HG03045 (cell line): ENCODE data around the gene FKBP1B.
"Not testable (repeated sequence)": the region's sequence is repeated elsewhere in the genome, so short reads cannot be mapped to it uniquely, and the experiment has no call there.

Experiments
- ATAC-seq: cut with Tn5 transposase; IDR thresholded peaks from one replicate; pipeline ENCODE4 v1.9.1; 2021; ENCODE audit warnings: mild to moderate bottlenecking, moderate library complexity; ENCODE audit not compliant: unreplicated experiment

The FKBP1B gene

DNA sequence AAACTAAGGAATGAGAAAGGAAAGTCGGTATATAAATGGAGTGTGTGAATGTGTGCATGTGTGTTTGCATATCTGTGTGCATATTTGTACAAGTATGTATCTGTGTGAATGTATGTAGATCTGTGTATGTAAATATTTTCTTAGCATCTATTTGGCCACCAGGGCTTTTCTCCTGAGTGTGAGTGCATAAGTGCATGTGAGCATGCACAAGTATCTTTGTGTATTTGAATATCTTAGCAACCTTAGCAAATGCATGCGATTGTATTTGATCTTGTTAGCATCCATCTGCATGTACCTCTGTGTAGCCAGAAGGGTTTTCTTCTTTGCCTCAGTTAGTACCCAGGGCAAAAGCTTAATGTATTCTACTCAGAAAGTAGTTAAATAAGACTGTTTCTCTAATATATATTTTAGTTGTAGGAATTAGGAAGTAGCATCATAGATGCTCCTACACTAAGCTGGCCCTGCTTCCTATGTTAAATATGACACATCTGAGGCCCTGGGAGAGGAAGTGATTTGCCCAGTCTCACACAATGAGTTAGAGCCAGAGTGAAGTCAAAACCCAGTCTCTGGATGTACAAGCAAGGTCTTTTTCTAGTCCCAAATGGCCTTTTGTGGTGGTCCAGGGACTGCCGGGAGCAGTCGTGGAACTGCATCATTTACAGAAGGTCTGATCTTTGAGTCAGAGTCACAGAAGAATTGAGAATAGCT lies 9.2 kb downstream of the FKBP1B start:
- no peak for ATAC-seq

DNA sequence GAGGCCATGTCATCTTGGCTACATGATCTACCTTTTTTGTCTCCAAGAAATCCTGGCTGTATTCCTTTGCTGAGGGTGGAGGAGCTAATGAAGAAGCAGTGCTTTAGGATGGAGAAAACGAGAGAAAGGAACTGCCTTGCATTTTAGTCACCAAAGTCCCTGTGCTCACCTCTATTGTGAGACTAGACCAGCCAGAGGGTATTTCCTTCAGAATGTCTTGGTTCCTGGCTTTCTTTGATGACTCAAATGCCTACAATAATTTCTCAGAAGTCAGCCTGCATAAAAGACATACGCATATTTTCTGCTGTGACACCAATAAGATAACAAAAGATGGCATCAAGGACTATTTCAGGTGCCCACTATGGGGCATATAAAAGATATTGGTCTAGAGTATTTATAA lies 15.8 kb downstream of the FKBP1B start:
- no peak for ATAC-seq

DNA sequence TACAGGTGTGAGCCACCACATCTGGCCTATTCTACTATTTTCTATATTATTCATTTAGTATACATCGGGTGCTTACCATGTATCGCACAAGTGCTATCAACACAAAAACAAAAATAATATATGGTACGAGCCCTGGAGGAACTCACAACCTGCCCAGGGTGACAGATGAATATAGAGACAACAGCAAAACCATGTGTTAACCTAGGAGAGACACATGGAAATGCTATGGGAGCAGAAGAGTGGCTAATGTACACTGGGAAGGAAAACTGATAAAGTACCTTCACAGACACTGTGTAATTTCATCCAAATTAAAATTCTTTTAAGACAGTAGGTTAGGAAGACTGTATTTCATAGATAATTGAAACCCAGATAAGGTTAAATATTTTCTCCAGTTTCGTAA lies 22.7 kb downstream of the FKBP1B start:
- ATAC-seq: no peak

DNA sequence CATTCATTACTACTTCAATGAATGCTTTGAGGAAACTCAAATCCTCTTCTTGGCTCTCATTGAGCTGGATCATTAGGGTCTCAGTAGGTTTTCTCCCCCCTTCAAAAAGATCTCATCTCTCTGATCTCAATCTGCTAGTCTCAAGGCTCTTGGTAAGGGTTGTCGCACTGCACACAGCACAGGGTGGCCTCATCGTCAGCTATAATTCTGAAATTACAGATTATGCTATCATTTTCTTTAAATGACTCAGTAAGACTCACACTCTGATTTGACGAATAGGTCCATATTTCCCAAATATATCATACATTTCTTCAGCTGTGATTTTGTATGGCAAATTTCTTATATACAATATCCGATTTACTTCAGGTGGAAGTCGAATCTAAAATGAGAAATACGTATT lies 24.3 kb downstream of the FKBP1B start:
- ATAC-seq: no peak

DNA sequence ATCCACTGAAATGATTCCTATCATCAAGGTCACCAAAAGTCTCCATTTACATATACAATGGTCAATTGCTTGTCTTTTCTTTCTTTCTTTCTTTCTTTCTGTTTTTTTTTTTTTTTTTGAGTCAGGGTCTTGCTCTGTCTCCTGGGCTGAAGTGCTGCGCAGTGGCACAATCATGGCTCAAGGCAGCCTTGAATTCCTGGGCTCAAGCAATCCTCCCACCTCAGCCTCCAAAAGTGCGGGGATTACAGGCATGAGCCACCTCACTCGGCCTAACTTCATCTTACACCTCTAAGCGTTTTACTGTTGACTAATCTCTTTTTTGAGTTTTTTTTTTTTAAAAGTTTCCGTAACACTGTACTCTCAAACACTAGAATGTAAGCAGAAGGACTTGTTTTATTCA lies 25.7 kb downstream of the FKBP1B start:
- ATAC-seq: no peak

DNA sequence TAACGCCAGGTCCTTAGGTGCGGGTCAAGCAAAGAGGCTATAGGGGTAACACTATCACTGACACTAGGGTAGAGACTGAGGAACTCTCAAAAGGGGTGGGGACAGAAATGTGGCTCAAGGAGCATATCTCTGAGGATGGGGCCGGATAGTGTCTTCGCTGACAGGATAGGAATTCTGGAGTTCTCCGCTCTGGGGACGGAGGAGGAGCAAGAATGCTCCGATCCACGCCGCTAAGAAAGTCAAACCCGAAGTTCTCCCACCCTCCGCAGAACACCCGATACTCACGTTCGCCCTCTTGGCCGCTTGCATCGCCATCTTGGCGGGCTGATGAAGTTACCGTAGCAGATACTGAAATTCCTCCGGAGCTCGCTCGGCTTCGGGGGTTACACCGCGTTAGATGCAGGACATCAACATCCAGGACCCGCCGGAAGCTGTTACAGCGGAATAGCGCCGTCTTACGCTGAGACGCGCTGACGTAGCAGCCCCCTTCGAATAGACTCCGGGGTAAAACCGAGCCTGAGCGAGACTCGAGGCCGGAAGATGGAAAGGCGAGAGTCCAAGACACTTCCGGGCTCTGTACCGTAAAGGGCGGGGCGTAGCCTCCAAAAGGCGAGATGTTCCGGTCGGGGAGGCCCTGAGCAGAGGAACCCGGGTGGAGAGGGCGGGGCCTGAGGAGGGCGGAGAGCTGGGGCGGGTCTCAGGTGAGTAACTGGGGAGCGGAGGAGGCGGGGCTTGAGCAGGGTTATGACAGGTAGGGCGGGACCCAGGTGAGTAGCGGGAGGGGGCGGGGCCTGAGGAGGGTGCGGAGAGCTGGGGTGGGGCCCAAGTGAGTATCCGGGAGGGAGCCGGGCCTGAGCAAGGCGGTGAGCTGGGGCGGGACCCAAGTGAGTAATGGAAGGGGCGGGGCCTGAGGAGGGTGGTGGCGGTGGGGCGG lies 26.6 kb downstream of the FKBP1B start, which contains the start of gene SF3B6:
Gene SF3B6 (minus strand): TSS at position 412 of the 934 bp plus-strand sequence. CDS start 97 bp downstream, at position 315.
- peak; percentile 94 for ATAC-seq

DNA sequence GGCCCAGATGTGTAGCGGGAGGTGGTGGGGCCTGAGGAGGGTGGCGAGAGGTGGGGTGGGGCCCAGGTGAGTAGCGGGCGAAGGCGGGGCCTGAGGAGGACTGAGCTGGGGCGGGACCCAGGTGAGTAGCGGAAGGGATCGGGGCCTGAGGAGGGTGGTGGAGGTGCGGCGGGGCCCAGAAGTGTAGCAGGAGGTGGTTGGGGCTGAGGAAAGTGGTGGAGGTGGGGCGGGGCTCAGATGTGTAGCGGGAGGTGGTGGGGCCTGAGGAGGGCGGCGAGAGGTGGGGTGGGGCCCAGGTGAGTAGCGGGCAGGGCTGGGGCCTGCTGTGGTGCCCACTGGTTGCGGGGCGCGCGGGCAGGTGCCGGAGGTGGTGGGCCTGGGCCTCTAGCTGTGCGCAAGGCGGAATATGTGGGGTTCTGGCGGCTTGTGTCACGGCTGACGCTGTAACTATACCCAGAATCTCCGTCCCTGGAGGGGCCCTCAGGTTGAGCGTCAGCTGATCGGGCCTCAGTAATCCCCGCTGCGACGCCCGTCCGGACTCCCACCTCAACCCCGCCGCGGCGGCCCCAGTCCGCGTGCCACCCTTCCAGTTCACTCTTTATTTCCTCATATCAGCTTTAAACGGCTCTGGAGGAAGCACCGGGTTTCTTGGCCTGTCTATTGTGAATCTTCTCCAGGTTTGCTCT lies 27.5 kb downstream of the FKBP1B start:
- ATAC-seq: peak; percentile 7

DNA sequence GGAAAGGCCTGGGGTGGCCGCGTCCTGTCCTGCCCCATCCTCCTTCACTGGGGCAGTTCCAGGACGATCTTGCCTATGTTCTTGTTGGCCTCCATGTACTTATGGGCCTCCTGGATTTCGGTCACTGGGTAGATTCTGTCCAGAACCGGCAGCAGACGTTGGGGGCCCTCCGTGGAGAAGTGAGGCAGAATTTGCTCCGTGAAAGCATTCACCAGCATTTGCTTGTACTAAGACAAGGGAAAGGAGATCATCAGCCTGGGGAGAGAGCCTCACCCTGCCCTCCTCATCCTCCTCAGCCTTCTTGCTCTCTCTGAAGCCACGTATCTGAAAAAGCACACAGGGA lies 28.0 kb downstream of the FKBP1B start:
- no peak for ATAC-seq

DNA sequence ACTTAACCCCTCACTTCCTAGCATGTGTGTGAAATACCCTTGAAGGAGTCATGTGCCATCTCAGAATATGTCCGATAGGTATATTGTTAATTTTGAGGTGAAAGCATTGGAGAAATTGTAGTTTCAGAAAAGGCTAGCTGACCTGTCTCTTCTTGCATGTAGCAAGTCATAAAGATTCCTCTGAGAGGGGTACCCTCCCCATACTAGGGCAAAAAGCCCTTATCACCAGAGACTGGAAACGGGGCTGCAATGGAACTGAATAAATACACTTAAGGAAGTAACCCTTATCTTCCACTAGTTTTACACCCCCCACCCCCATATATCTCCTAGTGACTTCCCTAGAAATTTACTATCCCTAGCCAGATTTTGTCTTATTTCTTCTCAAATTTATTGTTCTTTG lies 28.3 kb downstream of the FKBP1B start:
- no peak for ATAC-seq

DNA sequence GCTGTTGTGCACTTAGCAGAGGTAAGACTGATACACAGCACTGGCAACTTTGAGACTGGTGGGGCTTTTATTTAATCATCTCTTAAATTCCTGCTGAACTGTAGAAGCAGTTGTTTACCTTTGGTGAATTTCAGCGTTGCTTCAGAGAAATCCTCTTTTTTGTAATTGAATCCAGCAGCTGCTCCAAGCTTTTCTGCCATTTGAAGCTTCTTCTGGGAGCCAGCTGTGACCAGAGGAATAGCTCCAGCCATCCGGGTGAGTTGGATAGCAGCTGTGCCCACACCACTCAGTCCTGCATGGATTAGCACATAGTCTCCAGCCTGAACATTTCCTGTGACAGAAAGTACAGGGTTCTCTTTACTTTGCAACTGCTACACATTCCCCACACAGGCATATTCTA lies 31.2 kb downstream of the FKBP1B start:
- ATAC-seq: no peak

DNA sequence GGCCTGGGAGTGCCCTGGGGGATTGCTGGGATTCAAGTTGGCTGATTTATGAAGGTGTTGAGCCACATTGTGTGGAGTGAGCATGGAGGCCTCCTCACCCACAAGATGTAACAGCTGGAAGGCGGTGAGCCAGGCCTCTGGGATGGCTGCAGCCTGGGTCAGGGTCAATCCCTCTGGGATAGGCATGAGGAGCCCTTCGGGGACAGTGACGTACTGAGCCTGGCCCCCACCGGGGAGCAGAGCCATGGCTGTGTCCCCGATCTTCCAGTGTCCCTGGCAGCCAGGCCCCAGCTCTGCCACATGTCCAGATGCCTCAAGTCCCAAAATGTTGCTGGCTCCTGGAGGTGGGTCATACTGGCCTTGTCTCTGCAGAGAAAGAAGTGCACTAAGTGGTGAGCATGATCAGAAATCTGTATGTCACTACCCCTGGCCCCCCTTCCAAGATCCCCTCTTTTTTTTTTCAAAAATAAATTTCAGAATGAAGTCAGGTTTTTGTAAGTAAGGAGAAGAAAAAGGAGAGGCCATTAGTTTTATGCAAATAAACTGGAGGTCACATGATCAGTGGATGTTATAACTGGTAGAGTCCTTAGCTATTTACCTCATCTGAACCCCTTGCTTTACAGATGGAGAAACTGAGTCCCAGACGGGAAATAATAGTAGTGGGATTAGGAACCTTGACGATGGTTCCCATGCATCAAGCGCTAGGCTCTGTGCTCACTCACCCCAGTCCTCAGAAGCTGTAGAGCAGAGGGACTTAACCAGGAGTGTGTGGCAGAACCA lies 33.4 kb downstream of the FKBP1B start:
- no peak for ATAC-seq

DNA sequence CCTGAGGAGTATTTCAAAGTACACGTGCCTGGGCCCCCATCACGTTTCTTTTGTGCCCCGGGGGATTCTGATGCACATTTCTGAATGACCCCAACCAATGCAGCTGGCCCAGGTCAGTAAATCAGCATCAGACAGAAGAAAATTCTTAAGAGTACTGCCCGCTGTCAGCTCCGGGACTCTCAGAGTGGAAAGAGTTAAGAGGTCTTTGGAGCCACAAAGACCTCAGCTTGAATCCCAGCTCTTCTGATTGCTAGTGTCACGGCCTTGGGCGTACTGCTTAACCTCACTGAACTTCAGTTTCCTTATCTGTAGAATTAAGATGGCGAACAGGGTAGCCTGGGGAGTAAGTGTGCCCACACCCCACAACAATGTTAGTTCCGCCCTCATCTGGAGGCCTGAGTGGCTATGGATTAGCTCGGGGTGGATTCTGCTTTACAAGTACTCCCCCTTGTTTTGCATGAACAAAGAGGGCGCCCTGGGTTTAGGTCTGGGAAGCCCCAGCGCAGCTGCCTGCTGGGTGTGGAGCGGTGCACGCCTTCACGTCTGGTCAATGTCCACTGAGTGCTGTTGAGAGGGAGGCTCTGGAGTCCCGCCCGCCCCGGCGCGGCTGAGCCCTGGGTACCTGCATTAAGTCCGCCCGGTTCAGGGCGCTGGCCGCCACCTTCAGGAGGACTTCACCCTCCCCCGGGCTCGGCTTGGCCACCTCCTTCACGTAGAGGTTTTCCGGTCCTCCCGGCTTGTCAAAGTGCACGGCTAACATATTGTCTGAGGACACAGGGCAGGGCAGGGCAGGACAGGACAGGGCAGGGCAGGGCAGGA lies 34.2 kb downstream of the FKBP1B start:
- ATAC-seq: peak; percentile 72

DNA sequence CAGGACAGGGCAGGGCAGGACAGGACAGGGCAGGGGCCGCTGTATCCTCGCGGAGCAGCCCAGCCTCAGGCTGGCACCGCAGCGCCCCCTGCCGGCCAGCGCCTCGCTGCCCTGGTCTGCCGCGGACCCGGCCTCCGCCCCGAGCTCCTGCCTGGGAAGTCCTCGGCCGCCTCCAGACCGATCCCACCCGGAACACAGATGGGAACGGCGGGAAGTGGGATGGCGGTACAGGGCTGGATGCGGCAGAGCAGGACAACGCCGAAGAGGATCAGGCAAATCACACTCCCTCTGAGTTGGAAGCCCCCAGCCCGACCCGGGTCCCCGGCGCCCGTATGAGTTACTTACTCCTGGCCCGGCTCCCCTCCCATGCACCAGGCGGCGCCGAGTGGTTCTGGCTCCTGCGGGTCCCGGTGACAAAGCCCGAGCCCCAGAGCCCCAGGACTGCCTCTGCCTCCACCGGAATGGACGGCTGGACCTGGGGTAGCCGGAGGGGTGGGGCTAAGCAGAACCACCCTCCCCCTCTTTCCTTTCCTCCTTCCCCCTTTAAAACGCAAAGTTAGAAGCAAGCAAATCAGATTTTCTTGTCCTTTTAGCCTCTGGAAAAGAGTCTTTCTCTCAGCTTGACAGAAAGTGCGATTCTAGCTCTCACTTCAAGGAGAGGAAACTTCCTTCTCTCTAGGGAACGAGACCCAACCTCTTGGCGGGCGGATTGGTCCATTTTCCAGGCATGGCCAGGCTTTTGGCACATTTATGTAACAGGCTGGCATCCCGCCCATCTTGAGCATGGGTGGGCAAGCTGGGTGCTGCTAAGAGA lies 35.1 kb downstream of the FKBP1B start, which contains the start of gene TP53I3:
Gene TP53I3 (minus strand): TSS at position 449 of the 814 bp plus-strand sequence. CDS start 508 bp downstream, outside the sequence.
- peak; percentile 82 for ATAC-seq

DNA sequence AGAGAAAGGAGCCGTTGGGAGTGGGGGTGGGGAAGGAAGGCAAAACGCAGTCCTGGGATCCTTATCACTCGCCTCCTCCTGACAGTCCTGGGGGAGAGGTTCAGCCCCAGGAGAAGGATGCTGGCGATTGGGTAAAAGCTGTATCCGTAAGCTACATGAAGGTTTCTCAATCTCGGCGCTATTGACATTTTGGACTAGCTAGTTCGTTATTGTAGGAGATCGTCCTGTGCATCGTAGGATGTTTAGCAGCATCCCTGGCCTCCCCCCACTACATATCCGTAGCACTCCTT lies 35.6 kb downstream of the FKBP1B start:
- ATAC-seq: no peak

DNA sequence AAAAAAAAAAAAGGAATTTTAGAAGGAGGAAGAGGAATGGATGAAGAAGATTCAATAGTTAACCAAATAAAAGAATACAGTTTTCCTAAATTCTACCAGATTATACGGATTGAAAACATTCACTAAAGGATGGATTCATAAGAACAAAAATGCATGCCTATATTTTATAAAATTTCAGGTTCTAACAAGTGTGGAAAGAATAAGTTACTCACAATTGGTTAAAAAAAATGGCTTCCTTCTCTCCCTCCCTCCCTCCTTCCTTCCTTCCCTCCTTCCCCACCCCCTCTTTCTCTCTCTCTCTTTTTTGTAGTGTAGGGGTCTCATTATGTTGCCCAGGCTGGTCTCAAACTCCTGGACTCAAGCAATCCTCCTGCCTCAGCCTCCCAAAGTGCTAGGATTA lies 36.7 kb downstream of the FKBP1B start:
- no peak for ATAC-seq

DNA sequence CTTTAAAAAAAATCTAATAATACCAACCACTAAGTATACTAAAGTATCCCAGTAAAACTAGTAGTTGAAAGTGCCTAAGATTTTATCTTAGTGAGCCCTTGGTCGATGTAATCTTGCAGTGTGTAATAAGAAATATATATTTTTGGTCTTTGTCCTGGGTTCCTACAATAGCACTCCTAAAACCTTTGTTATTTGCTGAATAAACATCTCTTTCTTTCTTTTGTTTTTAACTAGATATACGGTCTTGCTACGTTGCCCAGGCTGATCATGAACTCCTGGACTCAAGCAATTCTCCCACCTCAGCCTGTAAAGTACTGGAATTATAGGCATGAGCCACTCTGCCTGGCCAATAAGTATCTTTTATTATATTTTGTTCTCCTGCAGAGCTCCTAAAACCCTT lies 37.5 kb downstream of the FKBP1B start:
- no peak for ATAC-seq

DNA sequence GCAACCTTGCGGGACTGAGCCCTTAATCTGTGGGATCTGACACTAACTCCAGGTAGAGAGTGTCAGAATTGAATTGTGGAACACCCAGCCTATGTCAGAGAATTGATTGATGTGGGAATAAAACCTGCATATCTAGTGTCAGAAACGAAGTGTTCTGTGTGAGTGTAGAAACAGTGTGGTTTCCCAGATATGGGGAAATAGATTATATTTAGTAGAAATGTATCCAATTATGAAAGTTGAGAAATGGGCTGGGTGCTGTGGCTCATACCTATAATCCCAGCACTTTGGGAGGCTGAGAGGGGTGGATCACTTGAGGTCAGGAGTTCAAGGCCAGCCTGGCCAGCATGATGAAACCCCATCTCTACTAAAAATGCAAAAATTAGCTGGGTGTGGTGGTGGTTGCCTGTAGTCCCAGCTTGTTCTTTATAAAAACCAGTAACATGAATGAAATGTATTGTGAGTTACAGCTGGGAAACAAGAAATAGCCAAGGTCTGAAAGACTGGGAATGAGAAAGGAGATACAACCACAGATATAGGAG lies 39.3 kb downstream of the FKBP1B start:
- ATAC-seq: no peak

DNA sequence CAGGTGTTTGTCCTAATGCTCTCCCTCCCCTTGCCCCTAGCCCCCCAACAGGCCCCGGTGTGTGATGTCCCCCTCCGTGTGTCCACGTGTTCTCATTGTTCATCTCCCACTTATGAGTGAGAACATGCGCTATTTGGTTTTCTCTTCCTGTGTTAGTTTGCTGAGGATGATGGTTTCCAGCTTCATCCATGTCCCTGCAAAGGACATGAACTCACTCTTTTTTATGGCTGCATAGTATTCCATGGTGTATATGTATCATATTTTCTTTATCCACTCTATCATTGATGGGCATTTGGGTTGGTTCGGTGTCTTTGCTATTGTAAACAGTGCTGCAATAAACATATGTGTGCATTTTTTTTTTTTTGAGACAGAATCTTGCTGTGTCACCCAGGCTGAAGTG lies 43.7 kb downstream of the FKBP1B start:
- ATAC-seq: not testable (repeated sequence)

DNA sequence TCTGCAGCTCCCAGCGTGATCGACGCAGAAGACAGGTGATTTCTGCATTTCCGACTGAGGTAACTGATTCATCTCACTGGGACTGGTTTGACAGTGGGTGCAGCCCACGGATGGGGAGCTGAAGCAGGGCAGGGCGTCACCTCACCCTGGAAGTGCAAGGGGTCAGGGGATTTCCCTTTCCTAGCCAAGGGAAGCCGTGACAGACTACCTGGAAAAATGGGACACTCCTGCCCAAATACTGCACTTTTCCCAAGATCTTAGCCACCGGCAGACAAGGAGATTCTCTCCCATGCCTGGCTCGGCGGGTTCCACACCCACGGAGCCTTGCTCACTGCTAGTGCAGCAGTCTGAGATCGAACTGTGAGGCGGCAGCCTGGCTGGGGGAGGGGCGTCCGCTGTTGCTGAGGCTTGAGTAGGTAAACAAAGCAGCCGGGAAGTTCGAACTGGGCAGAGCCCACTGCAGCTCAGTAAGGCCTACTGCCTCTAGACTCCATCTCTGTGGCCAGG lies 45.7 kb downstream of the FKBP1B start:
- not testable (repeated sequence) for ATAC-seq
